Midbrain (tissue), 1 donor: Measurements from ENCODE around the gene U2AF2.

ENCODE experiments used
- DNase-seq: peaks from one replicate; lab custom pipeline; 2025; lab: John Stamatoyannopoulos, UW

The U2AF2 gene

GRCh38 chr19:55674841-55675660 is 20.2 kb downstream of the U2AF2 start, which contains the start of gene EPN1:
EPN1 (plus strand) TSS chr19:55675226; CDS start chr19:55678628, 3,402 bp downstream.
- peak; percentile 96 for DNase-seq

- DNase-seq = no peak
These were observed 21.0 kb downstream of the U2AF2 start for GRCh38 chr19:55675661-55676354.

GRCh38 chr19:55676383-55676782 is 21.5 kb downstream of the U2AF2 start:
- no peak for DNase-seq

GRCh38 chr19:55676889-55677505 is 22.2 kb downstream of the U2AF2 start:
- no peak for DNase-seq

GRCh38 chr19:55677572-55678028 is 22.8 kb downstream of the U2AF2 start:
- no peak for DNase-seq

GRCh38 chr19:55678121-55678671 is 23.4 kb downstream of the U2AF2 start:
- peak; percentile 37 for DNase-seq

GRCh38 chr19:55679343-55680257 is 24.8 kb downstream of the U2AF2 start:
- DNase-seq = no peak

- DNase-seq = no peak
These were observed 25.7 kb downstream of the U2AF2 start for GRCh38 chr19:55680339-55681130.

- DNase-seq = no peak
These were observed 26.6 kb downstream of the U2AF2 start for GRCh38 chr19:55681131-55682092.

- DNase-seq = no peak
These were observed 28.8 kb downstream of the U2AF2 start for GRCh38 chr19:55683449-55684261.

GRCh38 chr19:55684946-55685681 is 30.3 kb downstream of the U2AF2 start:
- no peak for DNase-seq

- DNase-seq = no peak
These were observed 30.9 kb downstream of the U2AF2 start for GRCh38 chr19:55685776-55686175.

- no peak for DNase-seq
These were observed 31.6 kb downstream of the U2AF2 start for GRCh38 chr19:55686311-55687050.

- no peak for DNase-seq
These were observed 32.7 kb downstream of the U2AF2 start for GRCh38 chr19:55687281-55688201.

GRCh38 chr19:55688422-55689218 is 33.8 kb downstream of the U2AF2 start:
- no peak for DNase-seq
